Right lobe of liver (tissue), 4 donors: ENCODE measurements around the gene BST2.

Source experiments
- CTCF ChIP-seq, 4 donors: fragments of 200-600 bp in 3 of 4; fragments of 450-650 bp in 1 of 4; IDR thresholded peaks; one replicate each; pipeline versions ENCODE4 v1.5.1 to v1.8.0; 2016 to 2022; ENCODE audit warnings: antibody characterized with exemption in 4 of 4, mild to moderate bottlenecking in 2 of 4
- POLR2A ChIP-seq: fragments of 450-650 bp; IDR thresholded peaks from one replicate; pipeline ENCODE4 v1.6.1; 2017; ENCODE audit warnings: antibody characterized with exemption, mild to moderate bottlenecking
- donor health status: DM: no; HTN: no; CAD: no.
- donor health status: DM: no; HTN: no; CAD: no.
- donor health status: DM: no; HTN: yes; CAD: no.

- TF ChIP-seq CTCF (IDR thresholded peaks at IDR 0.05), result no peak
- TF ChIP-seq POLR2A, result no peak
These were observed 1.4 kb upstream of the BST2 start for GRCh38 chr19:17406887-17407196.
